IMR-90 (cell line): ENCODE results near the gene CCT7. TPM values are rescaled to one million over a fixed set of nuclear protein-coding genes. Genes with fewer than 3 reads are reported as not detected.

ENCODE experiments used
- ATAC-seq: fragments of 200-7000 bp; cut with Tn5 transposase; 2 replicates; pipeline ENCODE4 v1.9.1; 2020; ENCODE audit warnings: low read depth, mild to moderate bottlenecking, moderate library complexity
- BruUV-seq: library from RNA; stranded (reverse); fragments of 400-500 nt; replicated peaks from 2 replicates; lab custom pipeline; 2021; lab: Mats Ljungman, UMichigan
- CTCF ChIA-PET: fragments of 300-600 bp; formaldehyde crosslinking; extraction: SDS; loops from one replicate; lab custom pipeline; 2021; ENCODE audit warnings: antibody characterized with exemption; lab: Yijun Ruan, JAX
- POLR2A ChIA-PET: fragments of 300-600 bp; sonication (Branson Sonifier 250); formaldehyde crosslinking; loops from one replicate; lab custom pipeline; 2022; ENCODE audit warnings: antibody characterized with exemption; ENCODE audit not compliant: unreplicated experiment; lab: Charles Lee
- DNase-seq: peaks from one replicate; pipeline ENCODE4 v3.0.0; 2013
- H2AFZ ChIP-seq: replicated peaks from 2 replicates; pipeline ENCODE3; 2013; ENCODE audit warnings: low read length, mild to moderate bottlenecking; ENCODE audit not compliant: poor library complexity
- H2AK5ac ChIP-seq: 2 replicates; pipeline ENCODE4 v1.6.1; 2013; ENCODE audit warnings: low read depth, low read length, inconsistent platforms
- H2AK9ac ChIP-seq: replicated peaks from 2 replicates; pipeline ENCODE3; 2013; ENCODE audit warnings: mild to moderate bottlenecking, low read depth, low read length, moderate library complexity; ENCODE audit not compliant: poor library complexity
- H2BK120ac ChIP-seq: 2 replicates; pipeline ENCODE4 v1.6.1; 2013; ENCODE audit warnings: low read depth, low read length, inconsistent platforms
- H2BK15ac ChIP-seq: 3 replicates; pipeline ENCODE4 v1.6.1; 2013; ENCODE audit warnings: low read depth, low read length, inconsistent platforms
- H2BK20ac ChIP-seq: 2 replicates; pipeline ENCODE4 v1.6.1; 2013; ENCODE audit warnings: low read depth, mild to moderate bottlenecking, inconsistent platforms, low read length, moderate library complexity
- H2BK5ac ChIP-seq: 2 replicates; pipeline ENCODE4 v1.6.1; 2013; ENCODE audit warnings: mild to moderate bottlenecking, low read depth, low read length, inconsistent platforms; ENCODE audit not compliant: poor library complexity, severe bottlenecking
- H3K14ac ChIP-seq: replicated peaks from 2 replicates; pipeline ENCODE4 v1.6.1; 2013; ENCODE audit warnings: low read depth, low read length, inconsistent platforms
- H3K18ac ChIP-seq: 2 replicates; pipeline ENCODE4 v1.6.1; 2013; ENCODE audit warnings: low read depth, low read length, control low read depth
- H3K23ac ChIP-seq: 2 replicates; pipeline ENCODE4 v1.6.1; 2013; ENCODE audit warnings: low read depth, low read length, inconsistent platforms
- H3K27ac ChIP-seq: 2 replicates; pipeline ENCODE4 v1.5.1; 2013; ENCODE audit warnings: mild to moderate bottlenecking, control low read depth, low read length; ENCODE audit not compliant: insufficient read depth
- H3K27me3 ChIP-seq: 2 replicates; pipeline ENCODE4 v1.6.1; 2013; ENCODE audit warnings: low read length; ENCODE audit not compliant: control insufficient read depth, insufficient read depth
- H3K36me3 ChIP-seq: 2 replicates; pipeline ENCODE4 v1.6.1; 2013; ENCODE audit warnings: low read length, mixed read lengths; ENCODE audit not compliant: control insufficient read depth, insufficient read depth
- H3K4ac ChIP-seq: 2 replicates; pipeline ENCODE4 v1.6.1; 2013; ENCODE audit warnings: low read depth, low read length, inconsistent platforms
- H3K4me1 ChIP-seq: 2 replicates; pipeline ENCODE4 v1.6.1; 2013; ENCODE audit warnings: low read length, mixed read lengths; ENCODE audit not compliant: control insufficient read depth, insufficient read depth
- H3K4me2 ChIP-seq: 2 replicates; pipeline ENCODE4 v1.6.1; 2013; ENCODE audit warnings: low read depth, mild to moderate bottlenecking, control low read depth, low read length, moderate library complexity
- H3K4me3 ChIP-seq: 2 replicates; pipeline ENCODE4 v1.5.1; 2013; ENCODE audit warnings: low read depth, mild to moderate bottlenecking, control low read depth, low read length, moderate library complexity; ENCODE audit not compliant: insufficient read depth
- H3K56ac ChIP-seq: 2 replicates; pipeline ENCODE4 v1.6.1; 2013; ENCODE audit warnings: low read length, inconsistent platforms; ENCODE audit not compliant: insufficient read depth; ENCODE audit errors: extremely low read depth
- H3K79me1 ChIP-seq, 2 experiments: 2 replicates each; pipeline ENCODE4 v1.6.1; 2013; ENCODE audit warnings: low read length in 2 of 2, inconsistent platforms in 1 of 2, low read depth in 1 of 2
- H3K9ac ChIP-seq: 2 replicates; pipeline ENCODE4 v1.6.1; 2013; ENCODE audit warnings: low read depth, low read length, control low read depth
- H3K9me1 ChIP-seq: 2 replicates; pipeline ENCODE4 v1.6.1; 2013; ENCODE audit warnings: low read length, inconsistent platforms; ENCODE audit not compliant: insufficient read depth
- H3K9me3 ChIP-seq: 2 replicates; pipeline ENCODE4 v1.6.1; 2013; ENCODE audit warnings: low read length; ENCODE audit not compliant: control insufficient read depth, insufficient read depth
- H4K20me1 ChIP-seq: 2 replicates; pipeline ENCODE4 v1.6.1; 2013; ENCODE audit warnings: low read length, inconsistent platforms; ENCODE audit not compliant: insufficient read depth
- H4K5ac ChIP-seq: 2 replicates; pipeline ENCODE4 v1.6.1; 2013; ENCODE audit warnings: mild to moderate bottlenecking, low read depth, low read length, control low read depth
- H4K8ac ChIP-seq, 2 experiments: 2 replicates each; pipeline ENCODE4 v1.6.1; 2013; ENCODE audit warnings: low read depth in 2 of 2, low read length in 2 of 2, control low read depth in 1 of 2, inconsistent platforms in 1 of 2
- H4K91ac ChIP-seq: 2 replicates; pipeline ENCODE4 v1.6.1; 2013; ENCODE audit warnings: low read depth, low read length, inconsistent platforms; ENCODE audit not compliant: insufficient read depth
- BHLHE40 ChIP-seq: fragments of 150-350 bp; IDR thresholded peaks from 2 replicates; pipeline ENCODE4 v1.6.1; 2016; ENCODE audit warnings: mild to moderate bottlenecking, low read depth, low read length
- CEBPB ChIP-seq: IDR thresholded peaks from 2 replicates; pipeline ENCODE4 v1.6.1; 2012; ENCODE audit warnings: low read depth, low read length, improper control_type of control experiment
- CHD1 ChIP-seq: IDR thresholded peaks from 2 replicates; pipeline ENCODE4 v1.6.1; 2012; ENCODE audit warnings: low read depth, low read length, improper control_type of control experiment
- ELK1 ChIP-seq: fragments of 150-350 bp; IDR thresholded peaks from 2 replicates; pipeline ENCODE4 v1.6.1; 2016; ENCODE audit warnings: low read depth, mild to moderate bottlenecking, low read length, moderate library complexity, borderline replicate concordance
- FOS ChIP-seq: fragments of 150-350 bp; IDR thresholded peaks from 2 replicates; pipeline ENCODE4 v1.6.1; 2016; ENCODE audit warnings: low read depth, low read length
- MAFK ChIP-seq: IDR thresholded peaks from 2 replicates; pipeline ENCODE4 v1.6.1; 2012; ENCODE audit warnings: low read depth, low read length, improper control_type of control experiment
- MAZ ChIP-seq: IDR thresholded peaks from 2 replicates; pipeline ENCODE4 v1.6.1; 2012; ENCODE audit warnings: low read depth, mild to moderate bottlenecking, low read length, improper control_type of control experiment, moderate library complexity, borderline replicate concordance
- MXI1 ChIP-seq: IDR thresholded peaks from 2 replicates; pipeline ENCODE4 v1.6.1; 2012; ENCODE audit warnings: low read depth, mild to moderate bottlenecking, low read length, moderate library complexity, borderline replicate concordance
- NFE2L2 ChIP-seq: fragments of 150-350 bp; IDR thresholded peaks from 2 replicates; pipeline ENCODE4 v1.6.1; 2016; ENCODE audit warnings: low read depth, mild to moderate bottlenecking, low read length
- POLR2A ChIP-seq: IDR thresholded peaks from 2 replicates; pipeline ENCODE4 v1.6.1; 2012; ENCODE audit warnings: mild to moderate bottlenecking, low read depth, low read length
- RAD21 ChIP-seq: IDR thresholded peaks from 2 replicates; pipeline ENCODE4 v1.6.1; 2012; ENCODE audit warnings: low read length, improper control_type of control experiment
- RCOR1 ChIP-seq: IDR thresholded peaks from 2 replicates; pipeline ENCODE4 v1.6.1; 2012; ENCODE audit warnings: mild to moderate bottlenecking, low read length, improper control_type of control experiment; ENCODE audit not compliant: insufficient replicate concordance
- RFX5 ChIP-seq: IDR thresholded peaks from 2 replicates; pipeline ENCODE4 v1.8.0; 2012; ENCODE audit warnings: low read depth, mild to moderate bottlenecking, low read length, moderate library complexity
- SMC3 ChIP-seq: fragments of 150-350 bp; IDR thresholded peaks from 2 replicates; pipeline ENCODE4 v1.6.1; 2016; ENCODE audit warnings: low read depth, mild to moderate bottlenecking, antibody characterized with exemption, low read length, moderate library complexity
- WGBS, 2 experiments: methylation state at CpG; one replicate each; pipeline versions ENCODE4 v1.1.5 to v1.1.7; 2013; ENCODE audit warnings: missing lambda C conversion rate in 2 of 2; ENCODE audit not compliant: insufficient read length in 1 of 2; ENCODE audit errors: extremely low coverage in 2 of 2; 5-methylcytosine and 5-hydroxymethylcytosine counted together
- dilution Hi-C: fragments of 300-500 bp; cut with HindIII; formaldehyde crosslinking; loops from one replicate; pipeline ENCODE4 v1.14.3; 2018; ENCODE audit warnings: low sequenced_read_pairs; ENCODE audit not compliant: unreplicated experiment
- in situ Hi-C: fragments of 300-500 bp; cut with MboI; formaldehyde crosslinking; loops from 3 replicates; pipeline ENCODE4 v1.14.3; 2019; ENCODE audit warnings: low sequenced_read_pairs, inconsistent platforms, mixed read lengths
- intact Hi-C: fragments of 100-400 bp; cut with micrococcal nuclease; formaldehyde crosslinking; loops from 2 replicates; pipeline ENCODE4 v1.10.0; 2022
- polyA plus RNA-seq, 3 experiments: library from polyadenylated mRNA; depleted of rRNA; stranded (reverse); fragments of >200 nt; gene quantifications; 2 replicates each; pipeline ENCODE4 v1.2.3, GENCODE V29; 2012; ENCODE audit warnings: low replicate concordance in 1 of 3
- total RNA-seq: library from RNA; depleted of rRNA; stranded (reverse); fragments of >200 nt; gene quantifications from 2 replicates; pipeline ENCODE4 v1.2.3, GENCODE V29; 2012
- TF ChIP-seq, protein P1 (sequence below): conservative IDR thresholded peaks from 2 replicates; pipeline ENCODE4 v1.5.1; 2012; ENCODE audit warnings: mild to moderate bottlenecking, low read depth, low read length, improper control_type of control experiment
- TF ChIP-seq, protein P2 (sequence below): fragments of 150-350 bp; IDR thresholded peaks from 2 replicates; pipeline ENCODE4 v1.6.1; 2017; ENCODE audit warnings: mild to moderate bottlenecking, antibody characterized with exemption, low read length, low read depth

The CCT7 gene
- total and polyA plus RNA-seq, 2 of the 4 experiments (the other 2 are of a cell fraction), result 321 to 575 TPM

GRCh38 chr2:73217826-73218225 lies 16.3 kb upstream of the CCT7 start:
- no peak overlapping the region for H4K8ac ChIP-seq
- ATAC-seq (no peak), DNase-seq (no peak)
- WGBS, 2 experiments, result no CpG with 5 or more reads among the region's 2 CpGs
- no peak overlapping the region for H2BK120ac ChIP-seq
- no peak overlapping the region for H4K5ac ChIP-seq
- H3K9me3 ChIP-seq, result no peaks in the 10 kb centered on the region
- no peaks in the 10 kb centered on the region for H3K27me3 ChIP-seq
- dilution Hi-C loops, result no loop called here
- H3K4ac ChIP-seq, result no peak overlapping the region
- H3K27ac ChIP-seq, result no peak overlapping the region
- no peak overlapping the region for H3K4me2 ChIP-seq
- TF ChIP-seq RCOR1, result no peak
- TF ChIP-seq SMC3, result no peak
- TF ChIP-seq, protein P1, sequence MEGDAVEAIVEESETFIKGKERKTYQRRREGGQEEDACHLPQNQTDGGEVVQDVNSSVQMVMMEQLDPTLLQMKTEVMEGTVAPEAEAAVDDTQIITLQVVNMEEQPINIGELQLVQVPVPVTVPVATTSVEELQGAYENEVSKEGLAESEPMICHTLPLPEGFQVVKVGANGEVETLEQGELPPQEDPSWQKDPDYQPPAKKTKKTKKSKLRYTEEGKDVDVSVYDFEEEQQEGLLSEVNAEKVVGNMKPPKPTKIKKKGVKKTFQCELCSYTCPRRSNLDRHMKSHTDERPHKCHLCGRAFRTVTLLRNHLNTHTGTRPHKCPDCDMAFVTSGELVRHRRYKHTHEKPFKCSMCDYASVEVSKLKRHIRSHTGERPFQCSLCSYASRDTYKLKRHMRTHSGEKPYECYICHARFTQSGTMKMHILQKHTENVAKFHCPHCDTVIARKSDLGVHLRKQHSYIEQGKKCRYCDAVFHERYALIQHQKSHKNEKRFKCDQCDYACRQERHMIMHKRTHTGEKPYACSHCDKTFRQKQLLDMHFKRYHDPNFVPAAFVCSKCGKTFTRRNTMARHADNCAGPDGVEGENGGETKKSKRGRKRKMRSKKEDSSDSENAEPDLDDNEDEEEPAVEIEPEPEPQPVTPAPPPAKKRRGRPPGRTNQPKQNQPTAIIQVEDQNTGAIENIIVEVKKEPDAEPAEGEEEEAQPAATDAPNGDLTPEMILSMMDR, result no peak
- no peak for TF ChIP-seq RAD21
- no peak for TF ChIP-seq BHLHE40
- no peak for TF ChIP-seq POLR2A
- no peak for TF ChIP-seq MAZ
- no peak for TF ChIP-seq CEBPB
- TF ChIP-seq MAFK, result no peak
- no peak for TF ChIP-seq FOS
- TF ChIP-seq MXI1, result no peak
- TF ChIP-seq RFX5, result no peak
- TF ChIP-seq NFE2L2, result no peak
- TF ChIP-seq CHD1, result no peak
- no peak for TF ChIP-seq ELK1
- TF ChIP-seq, protein P2, sequence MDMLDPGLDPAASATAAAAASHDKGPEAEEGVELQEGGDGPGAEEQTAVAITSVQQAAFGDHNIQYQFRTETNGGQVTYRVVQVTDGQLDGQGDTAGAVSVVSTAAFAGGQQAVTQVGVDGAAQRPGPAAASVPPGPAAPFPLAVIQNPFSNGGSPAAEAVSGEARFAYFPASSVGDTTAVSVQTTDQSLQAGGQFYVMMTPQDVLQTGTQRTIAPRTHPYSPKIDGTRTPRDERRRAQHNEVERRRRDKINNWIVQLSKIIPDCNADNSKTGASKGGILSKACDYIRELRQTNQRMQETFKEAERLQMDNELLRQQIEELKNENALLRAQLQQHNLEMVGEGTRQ, result no peak
- H3K79me1 ChIP-seq, result peaks cover 24 to 52% of the 10 kb centered on the region in 2 experiments; a peak in 3 of 4 replicates
- H3K36me3 ChIP-seq, result peaks cover 12% of the 10 kb centered on the region
- no peak overlapping the region for H3K56ac ChIP-seq
- no peak overlapping the region for H3K23ac ChIP-seq
- no peak overlapping the region for H3K14ac ChIP-seq
- H4K91ac ChIP-seq, result no peak overlapping the region
- H3K9me1 ChIP-seq, result peaks cover 24% of the 10 kb centered on the region
- in situ Hi-C loops, result no loop called here
- no TSS peak for BruUV-seq
- H2BK20ac ChIP-seq, result no peak overlapping the region
- no peak overlapping the region for H3K18ac ChIP-seq
- intact Hi-C loops, result no loop called here
- no peak overlapping the region for H2AFZ ChIP-seq
- no peak overlapping the region for H2AK5ac ChIP-seq
- H3K4me1 ChIP-seq, result peaks cover 6% of the 10 kb centered on the region
- no peak overlapping the region for H3K9ac ChIP-seq
- no peak overlapping the region for H2BK15ac ChIP-seq
- no peak overlapping the region for H3K4me3 ChIP-seq
- H4K20me1 ChIP-seq, result no peaks in the 10 kb centered on the region; the same call in 1 of the 2 replicates
- no peak overlapping the region for H2AK9ac ChIP-seq
- POLR2A ChIA-PET, result no interaction called here
- H2BK5ac ChIP-seq, result peak overlapping the region; percentile 23
- CTCF ChIA-PET, result no interaction called here
